HCT116 (cell line): ENCODE results near the gene CHRND.

Source experiments
- EZH2 ChIP-seq: fragments of 200-600 bp; sonication (generic); IDR thresholded peaks from 2 replicates; pipeline ENCODE4 v1.6.1; 2017; ENCODE audit warnings: antibody characterized with exemption, mixed run types
- JUND ChIP-seq: IDR thresholded peaks from 2 replicates; pipeline ENCODE4 v1.6.1; 2012
- POLR2A ChIP-seq: IDR thresholded peaks from 2 replicates; pipeline ENCODE4 v1.7.0; 2011; ENCODE audit warnings: borderline replicate concordance; ENCODE audit not compliant: insufficient read depth, insufficient read length; ENCODE audit errors: extremely low read depth
- TCF7L2 ChIP-seq: IDR thresholded peaks from 2 replicates; pipeline ENCODE4 v1.7.0; 2011; ENCODE audit warnings: borderline replicate concordance, inconsistent platforms; ENCODE audit not compliant: insufficient read depth, insufficient read length; ENCODE audit errors: extremely low read depth
- TF ChIP-seq, protein P1 (sequence below), 3 experiments: fragments of 200-600 bp in 1 of 3; sonication (generic) in 1 of 3; IDR thresholded peaks in 2 of 3; conservative IDR thresholded peaks in 1 of 3; 2 replicates each; pipeline ENCODE4 v1.5.1; 2012 to 2017; ENCODE audit warnings: low read depth in 2 of 3, low read length in 2 of 3, antibody characterized with exemption in 1 of 3, borderline replicate concordance in 1 of 3, control low read depth in 1 of 3, mild to moderate bottlenecking in 1 of 3, mixed read lengths in 1 of 3, mixed run types in 1 of 3, moderate library complexity in 1 of 3; ENCODE audit not compliant: insufficient read depth in 1 of 3

DNA sequence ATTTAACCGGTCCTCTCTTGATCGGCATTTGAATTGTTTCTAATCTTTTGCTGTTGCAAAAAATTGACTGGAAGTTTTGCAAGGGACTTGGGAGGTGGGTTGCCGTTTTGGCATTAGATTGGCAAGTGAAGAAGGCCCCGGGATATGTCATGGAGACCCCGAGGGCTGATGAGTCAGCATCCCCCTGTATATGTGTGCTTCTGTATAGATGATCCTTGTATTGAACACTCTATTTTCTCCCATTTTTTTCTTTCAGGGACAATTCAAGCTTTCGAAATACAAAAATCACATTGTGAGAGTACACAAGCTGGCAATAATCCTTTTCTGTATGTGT is 54.7 kb downstream of the CHRND start:
- TF ChIP-seq, protein P1, sequence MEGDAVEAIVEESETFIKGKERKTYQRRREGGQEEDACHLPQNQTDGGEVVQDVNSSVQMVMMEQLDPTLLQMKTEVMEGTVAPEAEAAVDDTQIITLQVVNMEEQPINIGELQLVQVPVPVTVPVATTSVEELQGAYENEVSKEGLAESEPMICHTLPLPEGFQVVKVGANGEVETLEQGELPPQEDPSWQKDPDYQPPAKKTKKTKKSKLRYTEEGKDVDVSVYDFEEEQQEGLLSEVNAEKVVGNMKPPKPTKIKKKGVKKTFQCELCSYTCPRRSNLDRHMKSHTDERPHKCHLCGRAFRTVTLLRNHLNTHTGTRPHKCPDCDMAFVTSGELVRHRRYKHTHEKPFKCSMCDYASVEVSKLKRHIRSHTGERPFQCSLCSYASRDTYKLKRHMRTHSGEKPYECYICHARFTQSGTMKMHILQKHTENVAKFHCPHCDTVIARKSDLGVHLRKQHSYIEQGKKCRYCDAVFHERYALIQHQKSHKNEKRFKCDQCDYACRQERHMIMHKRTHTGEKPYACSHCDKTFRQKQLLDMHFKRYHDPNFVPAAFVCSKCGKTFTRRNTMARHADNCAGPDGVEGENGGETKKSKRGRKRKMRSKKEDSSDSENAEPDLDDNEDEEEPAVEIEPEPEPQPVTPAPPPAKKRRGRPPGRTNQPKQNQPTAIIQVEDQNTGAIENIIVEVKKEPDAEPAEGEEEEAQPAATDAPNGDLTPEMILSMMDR (IDR thresholded peaks at IDR 0.05 in 2 of 3, conservative IDR thresholded peaks at IDR 0.05 in 1 of 3; ENCODE audit: borderline replicate concordance in 1 of 3, insufficient read depth in 1 of 3, low read depth in 2 of 3, low read length in 2 of 3): no peak
- TF ChIP-seq POLR2A (no peak), EZH2 (no peak), JUND (no peak), TCF7L2 (no peak)
